ENCODE results near the gene EFNA5. TPM values are rescaled to one million over a fixed set of nuclear protein-coding genes. Genes with fewer than 3 reads are reported as not detected.

The EFNA5 gene
- total and polyA plus RNA-seq, 4 donors: 0.14 to 0.93 (median 0.54) TPM

DNA sequence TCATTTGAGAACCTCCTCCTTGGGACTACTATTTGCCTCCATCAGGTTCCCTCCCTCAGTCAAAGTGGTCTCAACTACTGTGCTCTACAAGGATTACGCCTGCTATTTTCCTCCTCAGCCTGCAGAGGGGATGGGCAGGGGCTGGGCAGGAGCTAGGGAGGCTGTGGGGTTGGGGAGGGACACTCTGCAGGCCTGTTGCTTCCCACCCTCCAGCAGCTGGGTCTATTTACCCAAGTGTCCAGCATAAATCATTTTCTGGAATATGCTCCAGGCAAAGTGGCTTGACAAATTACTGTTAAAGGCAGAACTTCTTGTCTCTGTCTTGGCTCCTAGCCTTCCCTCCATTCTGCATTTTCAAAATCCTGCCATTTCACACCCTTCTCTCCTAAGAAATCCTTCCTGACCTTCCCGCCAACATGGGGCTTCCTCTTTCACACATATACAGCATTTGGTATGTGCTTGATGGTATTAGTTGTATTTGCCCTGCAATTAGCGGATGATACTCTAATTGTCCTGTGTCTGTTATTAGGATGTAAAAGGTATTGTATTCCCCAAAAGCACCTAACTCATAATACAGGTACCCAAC, 106.7 kb downstream of the EFNA5 start (continued):
- TF ChIP-seq, protein P1, sequence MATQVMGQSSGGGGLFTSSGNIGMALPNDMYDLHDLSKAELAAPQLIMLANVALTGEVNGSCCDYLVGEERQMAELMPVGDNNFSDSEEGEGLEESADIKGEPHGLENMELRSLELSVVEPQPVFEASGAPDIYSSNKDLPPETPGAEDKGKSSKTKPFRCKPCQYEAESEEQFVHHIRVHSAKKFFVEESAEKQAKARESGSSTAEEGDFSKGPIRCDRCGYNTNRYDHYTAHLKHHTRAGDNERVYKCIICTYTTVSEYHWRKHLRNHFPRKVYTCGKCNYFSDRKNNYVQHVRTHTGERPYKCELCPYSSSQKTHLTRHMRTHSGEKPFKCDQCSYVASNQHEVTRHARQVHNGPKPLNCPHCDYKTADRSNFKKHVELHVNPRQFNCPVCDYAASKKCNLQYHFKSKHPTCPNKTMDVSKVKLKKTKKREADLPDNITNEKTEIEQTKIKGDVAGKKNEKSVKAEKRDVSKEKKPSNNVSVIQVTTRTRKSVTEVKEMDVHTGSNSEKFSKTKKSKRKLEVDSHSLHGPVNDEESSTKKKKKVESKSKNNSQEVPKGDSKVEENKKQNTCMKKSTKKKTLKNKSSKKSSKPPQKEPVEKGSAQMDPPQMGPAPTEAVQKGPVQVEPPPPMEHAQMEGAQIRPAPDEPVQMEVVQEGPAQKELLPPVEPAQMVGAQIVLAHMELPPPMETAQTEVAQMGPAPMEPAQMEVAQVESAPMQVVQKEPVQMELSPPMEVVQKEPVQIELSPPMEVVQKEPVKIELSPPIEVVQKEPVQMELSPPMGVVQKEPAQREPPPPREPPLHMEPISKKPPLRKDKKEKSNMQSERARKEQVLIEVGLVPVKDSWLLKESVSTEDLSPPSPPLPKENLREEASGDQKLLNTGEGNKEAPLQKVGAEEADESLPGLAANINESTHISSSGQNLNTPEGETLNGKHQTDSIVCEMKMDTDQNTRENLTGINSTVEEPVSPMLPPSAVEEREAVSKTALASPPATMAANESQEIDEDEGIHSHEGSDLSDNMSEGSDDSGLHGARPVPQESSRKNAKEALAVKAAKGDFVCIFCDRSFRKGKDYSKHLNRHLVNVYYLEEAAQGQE (IDR thresholded peaks at IDR 0.05): no peak
- TF ChIP-seq, protein P2, sequence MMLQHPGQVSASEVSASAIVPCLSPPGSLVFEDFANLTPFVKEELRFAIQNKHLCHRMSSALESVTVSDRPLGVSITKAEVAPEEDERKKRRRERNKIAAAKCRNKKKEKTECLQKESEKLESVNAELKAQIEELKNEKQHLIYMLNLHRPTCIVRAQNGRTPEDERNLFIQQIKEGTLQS (IDR thresholded peaks at IDR 0.05): no peak
- TF ChIP-seq, protein P3, sequence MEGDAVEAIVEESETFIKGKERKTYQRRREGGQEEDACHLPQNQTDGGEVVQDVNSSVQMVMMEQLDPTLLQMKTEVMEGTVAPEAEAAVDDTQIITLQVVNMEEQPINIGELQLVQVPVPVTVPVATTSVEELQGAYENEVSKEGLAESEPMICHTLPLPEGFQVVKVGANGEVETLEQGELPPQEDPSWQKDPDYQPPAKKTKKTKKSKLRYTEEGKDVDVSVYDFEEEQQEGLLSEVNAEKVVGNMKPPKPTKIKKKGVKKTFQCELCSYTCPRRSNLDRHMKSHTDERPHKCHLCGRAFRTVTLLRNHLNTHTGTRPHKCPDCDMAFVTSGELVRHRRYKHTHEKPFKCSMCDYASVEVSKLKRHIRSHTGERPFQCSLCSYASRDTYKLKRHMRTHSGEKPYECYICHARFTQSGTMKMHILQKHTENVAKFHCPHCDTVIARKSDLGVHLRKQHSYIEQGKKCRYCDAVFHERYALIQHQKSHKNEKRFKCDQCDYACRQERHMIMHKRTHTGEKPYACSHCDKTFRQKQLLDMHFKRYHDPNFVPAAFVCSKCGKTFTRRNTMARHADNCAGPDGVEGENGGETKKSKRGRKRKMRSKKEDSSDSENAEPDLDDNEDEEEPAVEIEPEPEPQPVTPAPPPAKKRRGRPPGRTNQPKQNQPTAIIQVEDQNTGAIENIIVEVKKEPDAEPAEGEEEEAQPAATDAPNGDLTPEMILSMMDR (IDR thresholded peaks at IDR 0.05; ENCODE audit: low read depth, low read length, missing input control): no peak

DNA sequence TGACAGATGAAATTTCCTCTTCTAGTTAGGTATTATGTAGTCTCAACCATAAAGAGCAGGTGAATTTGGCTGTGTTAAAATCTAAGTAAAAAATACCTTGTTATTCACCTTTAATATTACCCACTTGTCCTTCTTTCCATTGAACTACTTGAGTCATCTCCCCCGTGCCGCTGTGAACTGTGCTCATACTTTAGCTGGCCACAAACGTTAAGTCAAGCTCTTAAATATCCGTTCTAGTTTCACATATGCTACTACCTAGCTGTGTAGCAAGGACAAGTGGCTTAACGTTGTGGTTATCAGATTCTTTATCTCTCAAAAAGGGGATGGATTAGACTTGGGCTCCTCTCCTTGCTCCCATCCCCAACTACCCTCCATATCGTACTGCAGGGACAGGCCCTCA, 110.4 kb downstream of the EFNA5 start:
- Histone ChIP-seq H3K27ac (ENCODE audit: low read depth in 1 of 2, low read length in 2 of 2) (no peak overlapping the region), H3K27me3 (ENCODE audit: control insufficient read depth in 4 of 4, insufficient read depth in 4 of 4, low read length in 3 of 4) (no peaks in the 10 kb centered on the region), H3K36me3 (ENCODE audit: control insufficient read depth in 4 of 4, insufficient read depth in 3 of 4, low read depth in 1 of 4, low read length in 3 of 4) (no peaks in the 10 kb centered on the region), H3K9me3 (ENCODE audit: control insufficient read depth in 4 of 4, low read length in 3 of 4) (no peaks in the 10 kb centered on the region), H3K9ac (ENCODE audit: low read depth in 1 of 2, low read length in 2 of 2) (no peak overlapping the region), H3K4me3 (ENCODE audit: low read depth in 1 of 3, low read length in 3 of 3) (no peak overlapping the region), H3K4me1 (ENCODE audit: control insufficient read depth in 4 of 4, insufficient read depth in 4 of 4, low read length in 3 of 4) (peaks cover 0 to 8% (median 0%) of the 10 kb centered on the region in 4 donors)
- 92% methylated on average over 6 of the region's 6 CpGs for WGBS
- DNase-seq (ENCODE audit: low spot score): no peak
- TF ChIP-seq, protein P3 (IDR thresholded peaks at IDR 0.05; ENCODE audit: low read depth, low read length, missing input control): no peak
- TF ChIP-seq NR2F2 (IDR thresholded peaks at IDR 0.05) (no peak), RXRA (IDR thresholded peaks at IDR 0.05) (no peak), FOXA2 (IDR thresholded peaks at IDR 0.05) (no peak), RAD21 (IDR thresholded peaks at IDR 0.05) (no peak), HNF4G (IDR thresholded peaks at IDR 0.05) (no peak)
- TF ChIP-seq, protein P4, sequence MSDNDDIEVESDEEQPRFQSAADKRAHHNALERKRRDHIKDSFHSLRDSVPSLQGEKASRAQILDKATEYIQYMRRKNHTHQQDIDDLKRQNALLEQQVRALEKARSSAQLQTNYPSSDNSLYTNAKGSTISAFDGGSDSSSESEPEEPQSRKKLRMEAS (IDR thresholded peaks at IDR 0.05): no peak
- TF ChIP-seq, protein P5, sequence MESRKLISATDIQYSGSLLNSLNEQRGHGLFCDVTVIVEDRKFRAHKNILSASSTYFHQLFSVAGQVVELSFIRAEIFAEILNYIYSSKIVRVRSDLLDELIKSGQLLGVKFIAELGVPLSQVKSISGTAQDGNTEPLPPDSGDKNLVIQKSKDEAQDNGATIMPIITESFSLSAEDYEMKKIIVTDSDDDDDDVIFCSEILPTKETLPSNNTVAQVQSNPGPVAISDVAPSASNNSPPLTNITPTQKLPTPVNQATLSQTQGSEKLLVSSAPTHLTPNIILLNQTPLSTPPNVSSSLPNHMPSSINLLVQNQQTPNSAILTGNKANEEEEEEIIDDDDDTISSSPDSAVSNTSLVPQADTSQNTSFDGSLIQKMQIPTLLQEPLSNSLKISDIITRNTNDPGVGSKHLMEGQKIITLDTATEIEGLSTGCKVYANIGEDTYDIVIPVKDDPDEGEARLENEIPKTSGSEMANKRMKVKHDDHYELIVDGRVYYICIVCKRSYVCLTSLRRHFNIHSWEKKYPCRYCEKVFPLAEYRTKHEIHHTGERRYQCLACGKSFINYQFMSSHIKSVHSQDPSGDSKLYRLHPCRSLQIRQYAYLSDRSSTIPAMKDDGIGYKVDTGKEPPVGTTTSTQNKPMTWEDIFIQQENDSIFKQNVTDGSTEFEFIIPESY (IDR thresholded peaks at IDR 0.05): no peak

All from liver (tissue), 9 donors.